HepG2 (cell line): ENCODE data around the gene POMP.

Experiments
- ARNTL ChIP-seq: sonication (generic); formaldehyde crosslinking; IDR thresholded peaks from 2 replicates; pipeline ENCODE4 v1.4.0; 2020; ENCODE audit warnings: mild to moderate bottlenecking, missing genetic modification reagents
- POLR2AphosphoS5 ChIP-seq: IDR thresholded peaks from 2 replicates; pipeline ENCODE4 v1.6.1; 2012; ENCODE audit warnings: low read depth, low read length

- TF ChIP-seq POLR2AphosphoS5: no peak
- no peak for TF ChIP-seq ARNTL (CRISPR knock-in tag)
These were observed 27.1 kb upstream of the POMP start for GRCh38 chr13:28631801-28632200.
